ENCODE measurements around the gene ZMYND19. TPM values are rescaled to one million over a fixed set of nuclear protein-coding genes. Genes with fewer than 3 reads are reported as not detected.

ZMYND19 gene
- total RNA-seq, 1 experiment from 2014 or later, result 77.9 TPM

DNA sequence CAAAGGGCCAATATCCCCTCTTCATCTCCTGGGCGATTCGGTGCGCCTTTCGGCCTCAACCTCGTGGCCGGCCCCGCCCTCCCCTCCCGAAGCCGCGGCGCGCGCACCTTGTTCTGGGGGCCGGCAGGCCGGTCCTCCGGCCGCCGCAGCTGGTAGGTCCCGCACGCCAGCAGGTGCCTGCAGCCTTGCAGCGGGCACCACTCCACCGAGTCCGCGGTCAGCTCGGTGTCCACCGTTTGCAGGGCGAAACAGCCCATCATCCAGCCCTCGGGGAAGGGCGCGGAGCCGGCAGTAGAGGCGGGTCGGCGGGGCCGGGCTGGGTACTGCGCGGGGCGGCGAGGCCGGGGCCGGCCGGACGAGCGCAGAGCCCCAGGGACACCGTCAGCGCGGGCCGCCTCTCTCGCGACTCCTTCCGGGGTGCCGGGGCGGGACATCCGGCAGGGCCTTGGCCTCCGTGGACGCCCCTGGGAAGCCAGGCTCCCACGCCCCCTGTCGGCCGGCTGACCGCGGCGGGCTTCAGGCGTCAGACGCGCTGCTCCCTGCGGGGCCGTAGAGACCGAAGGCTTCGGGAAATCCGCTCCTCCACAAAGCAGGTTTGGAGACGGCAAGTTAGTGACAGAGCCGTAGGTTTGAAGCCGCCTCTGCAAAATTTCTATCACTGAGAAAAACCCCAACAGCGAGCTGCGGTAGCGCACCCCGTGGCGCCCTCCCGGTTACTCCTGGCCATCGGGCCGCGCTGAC is 11.6 kb downstream of the ZMYND19 start, which contains the start of gene DPH7 (continued):
- TF ChIP-seq, protein P1, sequence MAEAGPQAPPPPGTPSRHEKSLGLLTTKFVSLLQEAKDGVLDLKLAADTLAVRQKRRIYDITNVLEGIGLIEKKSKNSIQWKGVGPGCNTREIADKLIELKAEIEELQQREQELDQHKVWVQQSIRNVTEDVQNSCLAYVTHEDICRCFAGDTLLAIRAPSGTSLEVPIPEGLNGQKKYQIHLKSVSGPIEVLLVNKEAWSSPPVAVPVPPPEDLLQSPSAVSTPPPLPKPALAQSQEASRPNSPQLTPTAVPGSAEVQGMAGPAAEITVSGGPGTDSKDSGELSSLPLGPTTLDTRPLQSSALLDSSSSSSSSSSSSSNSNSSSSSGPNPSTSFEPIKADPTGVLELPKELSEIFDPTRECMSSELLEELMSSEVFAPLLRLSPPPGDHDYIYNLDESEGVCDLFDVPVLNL (CRISPR knock-in tag; IDR thresholded peaks at IDR 0.05; ENCODE audit: borderline replicate concordance, low read depth), result no peak
- TF ChIP-seq ZNF219 (CRISPR knock-in tag; IDR thresholded peaks at IDR 0.05; ENCODE audit: borderline replicate concordance) (no peak; the same call in 1 of the 2 replicates), MXD4 (CRISPR knock-in tag; IDR thresholded peaks at IDR 0.05; ENCODE audit: borderline replicate concordance) (no peak), JUN (CRISPR knock-in tag; IDR thresholded peaks at IDR 0.05) (no peak), NFATC4 (CRISPR knock-in tag; IDR thresholded peaks at IDR 0.05) (peak; percentile 21; the same call in 1 of the 2 replicates), TP53 (CRISPR knock-in tag; IDR thresholded peaks at IDR 0.05) (no peak), ZNF263 (CRISPR knock-in tag; IDR thresholded peaks at IDR 0.05; ENCODE audit: low read depth) (no peak), ZNF416 (CRISPR knock-in tag; IDR thresholded peaks at IDR 0.05) (peak; percentile 23; the same call in 1 of the 2 replicates), TEAD4 (CRISPR knock-in tag; IDR thresholded peaks at IDR 0.05) (no peak), CREM (CRISPR knock-in tag; IDR thresholded peaks at IDR 0.05) (peak; percentile 85), HMGA2 (CRISPR knock-in tag; IDR thresholded peaks at IDR 0.05) (no peak), FOXK1 (CRISPR knock-in tag; IDR thresholded peaks at IDR 0.05) (peak; percentile 79), KAT7 (CRISPR knock-in tag; IDR thresholded peaks at IDR 0.05; ENCODE audit: borderline replicate concordance) (peak; percentile 88; the same call in 1 of the 2 replicates), PRRX2 (CRISPR knock-in tag; IDR thresholded peaks at IDR 0.05) (0 out of 2 replicates have a peak, but pooled peaks have one; percentile 24), NR3C1 (CRISPR knock-in tag; conservative IDR thresholded peaks at IDR 0.05; ENCODE audit: low read depth) (no peak), ZNF138 (CRISPR knock-in tag; conservative IDR thresholded peaks at IDR 0.05) (no peak)
- TF ChIP-seq, protein P2, sequence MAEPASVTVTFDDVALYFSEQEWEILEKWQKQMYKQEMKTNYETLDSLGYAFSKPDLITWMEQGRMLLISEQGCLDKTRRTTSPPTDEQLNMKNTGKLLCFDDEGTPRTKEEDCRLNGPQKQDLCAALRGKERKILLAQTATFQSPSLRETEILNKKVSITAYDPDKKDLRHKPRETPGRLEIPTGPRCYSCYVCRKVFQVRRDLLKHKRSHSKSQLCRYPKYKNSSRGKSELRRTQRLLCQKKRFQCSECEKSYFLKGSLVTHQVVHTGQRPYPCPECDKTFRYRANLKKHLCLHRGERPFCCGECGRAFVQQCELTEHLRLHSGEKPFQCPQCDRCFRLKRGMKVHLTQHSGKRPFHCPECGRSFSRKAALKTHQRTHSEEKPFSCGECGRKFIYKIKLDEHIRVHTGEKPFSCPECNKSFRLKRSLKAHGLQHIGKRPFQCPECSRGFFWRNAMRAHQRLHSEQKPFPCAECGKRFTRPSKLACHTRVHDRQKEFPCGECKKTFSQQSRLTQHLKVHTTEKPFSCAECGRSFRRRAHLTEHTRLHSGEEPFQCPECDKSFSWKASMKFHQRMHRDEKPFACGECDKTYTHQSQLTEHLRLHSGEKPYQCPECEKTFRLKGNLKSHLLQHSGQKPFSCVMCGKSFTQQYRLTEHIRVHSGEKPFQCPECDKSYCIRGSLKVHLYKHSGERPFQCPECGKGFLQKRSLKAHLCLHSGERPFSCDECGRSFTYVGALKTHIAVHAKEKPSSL (CRISPR knock-in tag; conservative IDR thresholded peaks at IDR 0.05), result no peak
- TF ChIP-seq, protein P3, sequence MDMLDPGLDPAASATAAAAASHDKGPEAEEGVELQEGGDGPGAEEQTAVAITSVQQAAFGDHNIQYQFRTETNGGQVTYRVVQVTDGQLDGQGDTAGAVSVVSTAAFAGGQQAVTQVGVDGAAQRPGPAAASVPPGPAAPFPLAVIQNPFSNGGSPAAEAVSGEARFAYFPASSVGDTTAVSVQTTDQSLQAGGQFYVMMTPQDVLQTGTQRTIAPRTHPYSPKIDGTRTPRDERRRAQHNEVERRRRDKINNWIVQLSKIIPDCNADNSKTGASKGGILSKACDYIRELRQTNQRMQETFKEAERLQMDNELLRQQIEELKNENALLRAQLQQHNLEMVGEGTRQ (CRISPR knock-in tag; IDR thresholded peaks at IDR 0.05), result no peak
- TF ChIP-seq, protein P4, sequence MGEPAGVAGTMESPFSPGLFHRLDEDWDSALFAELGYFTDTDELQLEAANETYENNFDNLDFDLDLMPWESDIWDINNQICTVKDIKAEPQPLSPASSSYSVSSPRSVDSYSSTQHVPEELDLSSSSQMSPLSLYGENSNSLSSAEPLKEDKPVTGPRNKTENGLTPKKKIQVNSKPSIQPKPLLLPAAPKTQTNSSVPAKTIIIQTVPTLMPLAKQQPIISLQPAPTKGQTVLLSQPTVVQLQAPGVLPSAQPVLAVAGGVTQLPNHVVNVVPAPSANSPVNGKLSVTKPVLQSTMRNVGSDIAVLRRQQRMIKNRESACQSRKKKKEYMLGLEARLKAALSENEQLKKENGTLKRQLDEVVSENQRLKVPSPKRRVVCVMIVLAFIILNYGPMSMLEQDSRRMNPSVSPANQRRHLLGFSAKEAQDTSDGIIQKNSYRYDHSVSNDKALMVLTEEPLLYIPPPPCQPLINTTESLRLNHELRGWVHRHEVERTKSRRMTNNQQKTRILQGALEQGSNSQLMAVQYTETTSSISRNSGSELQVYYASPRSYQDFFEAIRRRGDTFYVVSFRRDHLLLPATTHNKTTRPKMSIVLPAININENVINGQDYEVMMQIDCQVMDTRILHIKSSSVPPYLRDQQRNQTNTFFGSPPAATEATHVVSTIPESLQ (CRISPR knock-in tag; IDR thresholded peaks at IDR 0.05), result no peak
- TF ChIP-seq, protein P5, sequence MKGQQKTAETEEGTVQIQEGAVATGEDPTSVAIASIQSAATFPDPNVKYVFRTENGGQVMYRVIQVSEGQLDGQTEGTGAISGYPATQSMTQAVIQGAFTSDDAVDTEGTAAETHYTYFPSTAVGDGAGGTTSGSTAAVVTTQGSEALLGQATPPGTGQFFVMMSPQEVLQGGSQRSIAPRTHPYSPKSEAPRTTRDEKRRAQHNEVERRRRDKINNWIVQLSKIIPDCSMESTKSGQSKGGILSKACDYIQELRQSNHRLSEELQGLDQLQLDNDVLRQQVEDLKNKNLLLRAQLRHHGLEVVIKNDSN (CRISPR knock-in tag; IDR thresholded peaks at IDR 0.05), result no peak; the same call in 1 of the 2 replicates
- TF ChIP-seq, protein P6, sequence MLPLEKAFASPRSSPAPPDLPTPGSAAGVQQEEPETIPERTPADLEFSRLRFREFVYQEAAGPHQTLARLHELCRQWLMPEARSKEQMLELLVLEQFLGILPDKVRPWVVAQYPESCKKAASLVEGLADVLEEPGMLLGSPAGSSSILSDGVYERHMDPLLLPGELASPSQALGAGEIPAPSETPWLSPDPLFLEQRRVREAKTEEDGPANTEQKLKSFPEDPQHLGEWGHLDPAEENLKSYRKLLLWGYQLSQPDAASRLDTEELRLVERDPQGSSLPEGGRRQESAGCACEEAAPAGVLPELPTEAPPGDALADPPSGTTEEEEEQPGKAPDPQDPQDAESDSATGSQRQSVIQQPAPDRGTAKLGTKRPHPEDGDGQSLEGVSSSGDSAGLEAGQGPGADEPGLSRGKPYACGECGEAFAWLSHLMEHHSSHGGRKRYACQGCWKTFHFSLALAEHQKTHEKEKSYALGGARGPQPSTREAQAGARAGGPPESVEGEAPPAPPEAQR (CRISPR knock-in tag; IDR thresholded peaks at IDR 0.05), result no peak
- TF ChIP-seq, protein P7, sequence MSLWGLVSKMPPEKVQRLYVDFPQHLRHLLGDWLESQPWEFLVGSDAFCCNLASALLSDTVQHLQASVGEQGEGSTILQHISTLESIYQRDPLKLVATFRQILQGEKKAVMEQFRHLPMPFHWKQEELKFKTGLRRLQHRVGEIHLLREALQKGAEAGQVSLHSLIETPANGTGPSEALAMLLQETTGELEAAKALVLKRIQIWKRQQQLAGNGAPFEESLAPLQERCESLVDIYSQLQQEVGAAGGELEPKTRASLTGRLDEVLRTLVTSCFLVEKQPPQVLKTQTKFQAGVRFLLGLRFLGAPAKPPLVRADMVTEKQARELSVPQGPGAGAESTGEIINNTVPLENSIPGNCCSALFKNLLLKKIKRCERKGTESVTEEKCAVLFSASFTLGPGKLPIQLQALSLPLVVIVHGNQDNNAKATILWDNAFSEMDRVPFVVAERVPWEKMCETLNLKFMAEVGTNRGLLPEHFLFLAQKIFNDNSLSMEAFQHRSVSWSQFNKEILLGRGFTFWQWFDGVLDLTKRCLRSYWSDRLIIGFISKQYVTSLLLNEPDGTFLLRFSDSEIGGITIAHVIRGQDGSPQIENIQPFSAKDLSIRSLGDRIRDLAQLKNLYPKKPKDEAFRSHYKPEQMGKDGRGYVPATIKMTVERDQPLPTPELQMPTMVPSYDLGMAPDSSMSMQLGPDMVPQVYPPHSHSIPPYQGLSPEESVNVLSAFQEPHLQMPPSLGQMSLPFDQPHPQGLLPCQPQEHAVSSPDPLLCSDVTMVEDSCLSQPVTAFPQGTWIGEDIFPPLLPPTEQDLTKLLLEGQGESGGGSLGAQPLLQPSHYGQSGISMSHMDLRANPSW (CRISPR knock-in tag; conservative IDR thresholded peaks at IDR 0.05; ENCODE audit: low read depth), result no peak
- TF ChIP-seq, protein P8, sequence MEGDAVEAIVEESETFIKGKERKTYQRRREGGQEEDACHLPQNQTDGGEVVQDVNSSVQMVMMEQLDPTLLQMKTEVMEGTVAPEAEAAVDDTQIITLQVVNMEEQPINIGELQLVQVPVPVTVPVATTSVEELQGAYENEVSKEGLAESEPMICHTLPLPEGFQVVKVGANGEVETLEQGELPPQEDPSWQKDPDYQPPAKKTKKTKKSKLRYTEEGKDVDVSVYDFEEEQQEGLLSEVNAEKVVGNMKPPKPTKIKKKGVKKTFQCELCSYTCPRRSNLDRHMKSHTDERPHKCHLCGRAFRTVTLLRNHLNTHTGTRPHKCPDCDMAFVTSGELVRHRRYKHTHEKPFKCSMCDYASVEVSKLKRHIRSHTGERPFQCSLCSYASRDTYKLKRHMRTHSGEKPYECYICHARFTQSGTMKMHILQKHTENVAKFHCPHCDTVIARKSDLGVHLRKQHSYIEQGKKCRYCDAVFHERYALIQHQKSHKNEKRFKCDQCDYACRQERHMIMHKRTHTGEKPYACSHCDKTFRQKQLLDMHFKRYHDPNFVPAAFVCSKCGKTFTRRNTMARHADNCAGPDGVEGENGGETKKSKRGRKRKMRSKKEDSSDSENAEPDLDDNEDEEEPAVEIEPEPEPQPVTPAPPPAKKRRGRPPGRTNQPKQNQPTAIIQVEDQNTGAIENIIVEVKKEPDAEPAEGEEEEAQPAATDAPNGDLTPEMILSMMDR (IDR thresholded peaks at IDR 0.05), result peak; percentile 75
